Stimulated activated CD4-positive, alpha-beta T cell treated with anti-CD3 and anti-CD28 coated beads, Interleukin-15, amount 100 ng/mL, for 48 hours (primary cell): Measurements from ENCODE around the gene ZNF316.

ENCODE experiments used
- DNase-seq, 2 donors: peaks; one replicate each; pipeline ENCODE4 v3.0.0-alpha.2; 2020; ENCODE audit warnings: low read depth in 2 of 2

ZNF316 gene

DNA sequence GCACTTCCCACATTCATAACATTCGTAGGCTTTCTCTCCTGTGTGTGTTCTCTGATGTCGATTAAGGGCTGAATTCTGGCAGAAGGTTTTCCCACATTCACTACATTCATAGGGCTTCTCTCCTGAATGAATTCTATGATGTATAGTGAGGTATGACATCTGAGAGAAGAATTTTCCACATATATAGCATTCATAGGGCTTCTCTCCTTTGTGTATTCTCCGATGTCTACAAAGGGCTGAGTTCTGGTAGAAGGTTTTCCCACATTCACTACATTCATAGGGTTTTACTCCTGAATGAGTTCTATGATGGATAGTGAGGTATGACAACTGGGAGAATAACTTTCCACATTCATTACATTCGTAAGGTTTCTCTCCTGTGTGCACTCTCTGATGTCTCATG is 54.0 kb downstream of the ZNF316 start:
- DNase-seq, result no peak

GRCh38 chr7:6691609-6692106 is 54.5 kb downstream of the ZNF316 start:
- no peak for DNase-seq

- DNase-seq, result no peak
These were observed 63.7 kb downstream of the ZNF316 start for GRCh38 chr7:6700793-6701192.

GRCh38 chr7:6701860-6702259 is 64.7 kb downstream of the ZNF316 start:
- DNase-seq, result no peak
